Measurements from ENCODE around the gene SPTB.
A peak's percentile ranks its signal among the peaks of the same experiment; 100 is the strongest.
"Not testable (repeated sequence)": the region's sequence is repeated elsewhere in the genome, so short reads cannot be mapped to it uniquely, and the experiment has no call there.

SPTB gene

DNA sequence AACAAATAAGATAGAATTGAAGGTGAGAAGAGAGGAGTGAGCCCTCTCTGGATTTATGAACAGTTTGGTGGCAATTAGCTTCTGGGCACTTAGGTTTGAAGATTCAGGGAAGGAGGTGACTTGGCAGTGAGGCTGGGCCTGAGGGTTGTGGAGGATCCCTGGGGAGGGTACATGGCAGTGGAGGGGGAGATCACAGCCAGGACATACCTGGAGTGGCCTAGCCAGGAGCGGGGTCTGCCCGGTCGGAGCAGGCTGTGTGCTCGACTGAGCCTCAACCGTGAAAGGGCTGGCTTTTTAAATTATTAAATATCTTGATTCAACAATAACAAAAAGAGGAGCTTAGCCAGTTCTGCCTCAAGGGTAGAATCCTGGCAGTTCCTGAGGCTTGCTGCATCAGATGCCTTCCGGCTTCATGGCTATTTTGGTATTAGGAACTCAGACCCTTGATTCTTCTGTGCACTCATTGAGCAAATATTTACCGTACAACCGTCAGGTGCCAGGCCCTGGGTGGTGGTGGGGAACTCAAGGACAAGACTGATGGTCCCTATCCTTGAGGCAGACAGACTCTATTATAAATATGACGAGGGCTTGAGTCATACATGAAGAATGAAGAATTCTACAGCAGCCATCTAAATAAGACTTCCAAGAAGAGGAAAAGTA is 73.4 kb downstream of the SPTB start:
- in situ Hi-C loops (cut with MboI; ENCODE audit: low pct_unique_long_range_greater_than_20kb, low sequenced_read_pairs, unreplicated experiment): no loop called here
- no peak for DNase-seq (ENCODE audit: low spot score)
- TF ChIP-seq, protein P1, sequence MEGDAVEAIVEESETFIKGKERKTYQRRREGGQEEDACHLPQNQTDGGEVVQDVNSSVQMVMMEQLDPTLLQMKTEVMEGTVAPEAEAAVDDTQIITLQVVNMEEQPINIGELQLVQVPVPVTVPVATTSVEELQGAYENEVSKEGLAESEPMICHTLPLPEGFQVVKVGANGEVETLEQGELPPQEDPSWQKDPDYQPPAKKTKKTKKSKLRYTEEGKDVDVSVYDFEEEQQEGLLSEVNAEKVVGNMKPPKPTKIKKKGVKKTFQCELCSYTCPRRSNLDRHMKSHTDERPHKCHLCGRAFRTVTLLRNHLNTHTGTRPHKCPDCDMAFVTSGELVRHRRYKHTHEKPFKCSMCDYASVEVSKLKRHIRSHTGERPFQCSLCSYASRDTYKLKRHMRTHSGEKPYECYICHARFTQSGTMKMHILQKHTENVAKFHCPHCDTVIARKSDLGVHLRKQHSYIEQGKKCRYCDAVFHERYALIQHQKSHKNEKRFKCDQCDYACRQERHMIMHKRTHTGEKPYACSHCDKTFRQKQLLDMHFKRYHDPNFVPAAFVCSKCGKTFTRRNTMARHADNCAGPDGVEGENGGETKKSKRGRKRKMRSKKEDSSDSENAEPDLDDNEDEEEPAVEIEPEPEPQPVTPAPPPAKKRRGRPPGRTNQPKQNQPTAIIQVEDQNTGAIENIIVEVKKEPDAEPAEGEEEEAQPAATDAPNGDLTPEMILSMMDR (IDR thresholded peaks at IDR 0.05; ENCODE audit: extremely low read depth, insufficient read depth, missing control alignments): no peak

DNA sequence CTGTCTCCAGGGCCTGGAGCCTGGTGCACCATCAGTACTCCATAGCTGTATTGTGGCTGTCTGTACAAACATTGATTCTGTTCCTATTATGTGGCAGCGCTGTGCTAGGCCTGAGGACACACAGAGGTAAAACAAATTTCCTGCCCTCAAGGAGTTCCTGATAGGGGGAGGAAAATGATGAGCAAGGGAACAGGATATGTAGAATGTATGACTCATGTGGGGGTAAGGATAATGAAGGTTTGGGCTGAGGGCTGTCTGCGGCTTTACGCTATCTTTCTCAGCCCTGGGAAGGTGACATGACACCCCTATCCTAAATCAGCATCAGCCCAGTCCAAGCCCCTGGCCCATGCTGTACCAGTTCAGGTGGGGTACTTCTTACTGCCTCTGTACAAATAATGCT is 74.1 kb downstream of the SPTB start:
- DNase-seq (ENCODE audit: low spot score); in situ Hi-C loops (cut with MboI; ENCODE audit: low pct_unique_long_range_greater_than_20kb, low sequenced_read_pairs, unreplicated experiment): not testable (repeated sequence)

DNA sequence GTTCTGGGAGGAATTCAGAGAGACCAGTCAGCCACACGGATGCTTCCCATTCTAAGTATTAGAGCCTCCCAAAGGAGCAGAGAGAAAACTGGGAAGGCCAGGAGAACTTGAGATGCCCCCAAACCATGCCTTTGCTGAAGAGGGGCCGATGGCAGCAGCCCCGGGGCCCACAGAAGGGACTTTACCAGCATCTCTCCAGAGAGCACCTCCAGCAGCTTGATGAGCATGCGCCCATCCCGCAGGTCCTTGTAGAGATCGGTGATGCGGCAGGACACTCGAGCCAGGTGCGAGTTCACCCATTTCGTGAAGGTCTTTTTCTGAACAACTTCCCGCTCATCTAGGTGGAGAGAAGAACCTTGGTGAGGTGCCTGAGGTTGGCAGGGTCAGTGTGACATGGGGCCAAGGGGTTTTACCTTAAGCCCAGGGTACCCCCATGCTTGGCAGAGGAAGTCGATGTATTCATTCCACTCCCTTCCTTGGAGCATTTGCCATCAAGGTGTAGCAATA is 74.9 kb downstream of the SPTB start:
- DNase-seq (ENCODE audit: low spot score): no peak
- TF ChIP-seq, protein P1 (IDR thresholded peaks at IDR 0.05; ENCODE audit: extremely low read depth, insufficient read depth, missing control alignments): no peak
- in situ Hi-C loops (cut with MboI; ENCODE audit: low pct_unique_long_range_greater_than_20kb, low sequenced_read_pairs, unreplicated experiment): no loop called here

DNA sequence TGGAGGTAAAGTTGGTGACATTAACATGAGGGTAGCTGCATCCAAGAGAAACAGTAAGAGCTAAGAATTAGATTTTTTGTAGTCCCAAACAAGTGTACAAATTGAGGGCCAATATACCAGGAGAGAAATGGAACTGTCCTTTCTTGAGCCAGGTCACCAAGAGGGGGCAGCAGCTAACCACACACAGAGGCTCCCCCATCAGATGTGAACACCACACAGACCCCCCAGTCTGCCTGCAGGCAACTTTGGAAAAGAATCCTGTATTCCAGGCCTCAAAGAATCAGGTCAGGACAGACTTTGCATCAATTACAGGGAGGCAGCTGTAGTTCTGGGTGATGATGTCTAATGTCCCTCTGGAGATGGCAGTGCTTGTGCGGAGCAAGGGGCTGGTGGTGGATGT is 77.9 kb downstream of the SPTB start:
- DNase-seq (ENCODE audit: low spot score): peak; percentile 45
- TF ChIP-seq, protein P1 (IDR thresholded peaks at IDR 0.05; ENCODE audit: extremely low read depth, insufficient read depth, missing control alignments): peak; percentile 41
- in situ Hi-C loops (cut with MboI; ENCODE audit: low pct_unique_long_range_greater_than_20kb, low sequenced_read_pairs, unreplicated experiment): no loop called here

DNA sequence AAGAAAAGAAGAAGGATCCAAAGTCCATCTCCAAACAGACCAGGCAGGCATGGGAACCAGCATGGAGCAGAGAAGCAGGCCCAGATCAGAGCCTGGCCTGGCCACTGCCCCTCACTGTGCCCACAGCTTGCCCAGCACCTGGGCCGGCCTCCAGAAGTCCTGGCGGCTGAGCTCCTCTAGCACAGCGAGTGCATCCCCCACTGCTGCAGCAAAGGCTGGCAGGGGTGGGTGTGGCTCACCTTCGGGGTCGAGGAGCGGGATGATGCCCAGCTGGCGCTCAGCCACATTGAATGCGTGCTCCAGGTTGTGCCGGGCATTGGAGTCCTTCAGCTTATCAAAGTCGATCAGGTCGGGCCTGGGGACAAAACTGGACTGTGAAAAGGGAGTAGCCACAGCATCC is 78.7 kb downstream of the SPTB start:
- TF ChIP-seq, protein P1 (IDR thresholded peaks at IDR 0.05; ENCODE audit: extremely low read depth, insufficient read depth, missing control alignments): no peak
- no peak for DNase-seq (ENCODE audit: low spot score)
- in situ Hi-C loops (cut with MboI; ENCODE audit: low pct_unique_long_range_greater_than_20kb, low sequenced_read_pairs, unreplicated experiment): no loop called here

DNA sequence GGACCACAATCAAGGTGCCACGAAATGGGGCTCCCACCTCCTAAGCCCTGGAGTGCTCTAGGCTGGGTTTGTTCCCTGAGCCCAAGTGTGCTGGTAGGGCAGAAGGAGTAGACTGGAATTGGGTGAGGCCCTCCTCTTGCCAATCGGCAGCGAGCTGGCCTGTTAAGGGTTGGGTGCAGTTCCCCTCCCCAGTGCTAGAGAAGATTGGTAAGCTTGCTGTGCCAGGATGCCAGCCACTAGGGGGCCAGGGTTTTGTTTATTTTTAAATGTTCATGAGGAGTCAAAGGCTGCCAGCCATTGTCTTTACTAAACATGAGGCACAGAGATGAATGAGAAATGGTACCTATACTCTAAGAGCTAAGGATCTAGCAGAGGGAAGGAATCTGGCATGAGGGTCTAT is 79.7 kb downstream of the SPTB start:
- TF ChIP-seq, protein P1 (IDR thresholded peaks at IDR 0.05; ENCODE audit: extremely low read depth, insufficient read depth, missing control alignments): peak; percentile 25
- in situ Hi-C loops (cut with MboI; ENCODE audit: low pct_unique_long_range_greater_than_20kb, low sequenced_read_pairs, unreplicated experiment): no loop called here
- no peak for DNase-seq (ENCODE audit: low spot score)

DNA sequence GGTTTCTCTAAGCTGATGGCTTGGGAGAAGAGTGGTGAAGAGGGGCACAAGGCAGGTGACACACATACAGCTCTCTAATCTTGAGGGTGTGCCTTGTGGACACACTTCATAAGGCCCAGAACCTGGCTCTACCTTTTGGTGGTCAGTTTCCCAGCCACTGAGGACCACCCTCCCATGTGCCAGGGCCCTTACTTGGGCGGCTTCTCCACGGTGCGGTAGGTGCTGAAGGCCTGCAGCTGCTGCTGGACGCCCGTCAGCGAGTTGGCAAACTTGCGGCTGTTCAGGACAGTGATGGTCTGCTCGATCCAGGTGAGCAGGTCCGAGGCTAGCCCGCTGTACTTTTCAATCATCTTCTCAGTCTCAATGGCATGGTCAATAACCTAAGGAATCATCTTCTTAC is 80.2 kb downstream of the SPTB start:
- in situ Hi-C loops (cut with MboI; ENCODE audit: low pct_unique_long_range_greater_than_20kb, low sequenced_read_pairs, unreplicated experiment): no loop called here
- TF ChIP-seq, protein P1 (IDR thresholded peaks at IDR 0.05; ENCODE audit: extremely low read depth, insufficient read depth, missing control alignments): no peak
- no peak for DNase-seq (ENCODE audit: low spot score)
